ENCODE data around the gene ZNF516. TPM values are rescaled to one million over a fixed set of nuclear protein-coding genes. Genes with fewer than 3 reads are reported as not detected.
"Not testable (repeated sequence)": the region's sequence is repeated elsewhere in the genome, so short reads cannot be mapped to it uniquely, and the experiment has no call there.

ZNF516 gene
- total RNA-seq, 2 experiments from 2014 or later = 2.7 to 4.8 TPM

GRCh38 chr18:76486038-76486437, 9.0 kb downstream of the ZNF516 start:
- CTCF ChIA-PET = no interaction called here
- DNase-seq = no peak
- intact Hi-C loops (cut with micrococcal nuclease) = no loop called here

GRCh38 chr18:76484749-76485387, 10.2 kb downstream of the ZNF516 start:
- Mint-ChIP-seq H3K27me3 (peaks cover 31% of the 10 kb centered on the region), H3K9me3 (no peaks in the 10 kb centered on the region), H3K4me3 (no peak overlapping the region), H3K36me3 (no peaks in the 10 kb centered on the region), H3K4me1 (ENCODE audit: low read depth) (no peaks in the 10 kb centered on the region), H3K27ac (no peak overlapping the region)
- CTCF ChIA-PET = no interaction called here
- POLR2A ChIA-PET = no interaction called here
- intact Hi-C loops (cut with micrococcal nuclease) = no loop called here
- DNase-seq = no peak

More at GRCh38 chr18:76486038-76486437, 9.0 kb downstream of the ZNF516 start:
- H3K4me3 Mint-ChIP-seq = no peak overlapping the region
- H3K27me3 Mint-ChIP-seq = peaks cover 40% of the 10 kb centered on the region
- no peaks in the 10 kb centered on the region for H3K9me3 Mint-ChIP-seq
- H3K27ac Mint-ChIP-seq = no peak overlapping the region
- H3K4me1 Mint-ChIP-seq (ENCODE audit: low read depth) = peaks cover 8% of the 10 kb centered on the region
- H3K36me3 Mint-ChIP-seq = no peaks in the 10 kb centered on the region
- POLR2A ChIA-PET = no interaction called here

GRCh38 chr18:76483780-76484179, 11.3 kb downstream of the ZNF516 start:
- POLR2A ChIA-PET = no interaction called here
- Mint-ChIP-seq H3K27ac (no peak overlapping the region), H3K9me3 (no peaks in the 10 kb centered on the region), H3K36me3 (no peaks in the 10 kb centered on the region), H3K4me3 (no peak overlapping the region), H3K4me1 (ENCODE audit: low read depth) (no peaks in the 10 kb centered on the region), H3K27me3 (peaks cover 32% of the 10 kb centered on the region)
- CTCF ChIA-PET = no interaction called here
- intact Hi-C loops (cut with micrococcal nuclease) = no loop called here
- DNase-seq = no peak

- intact Hi-C loops (cut with micrococcal nuclease) = no loop called here
- H3K9me3 Mint-ChIP-seq = no peaks in the 10 kb centered on the region
- no peaks in the 10 kb centered on the region for H3K36me3 Mint-ChIP-seq
- peaks cover 32% of the 10 kb centered on the region for H3K27me3 Mint-ChIP-seq
- no peak for DNase-seq
- no peaks in the 10 kb centered on the region for H3K4me1 Mint-ChIP-seq (ENCODE audit: low read depth)
- ChIA-PET POLR2A (no interaction called here), CTCF (no interaction called here)
- H3K27ac Mint-ChIP-seq = no peak overlapping the region
- no peak overlapping the region for H3K4me3 Mint-ChIP-seq
Measured at GRCh38 chr18:76482971-76483691, 11.9 kb downstream of the ZNF516 start.

- Mint-ChIP-seq H3K27me3 (peaks cover 29% of the 10 kb centered on the region), H3K4me1 (ENCODE audit: low read depth) (peaks cover 3% of the 10 kb centered on the region), H3K9me3 (no peaks in the 10 kb centered on the region), H3K36me3 (no peaks in the 10 kb centered on the region), H3K27ac (no peak overlapping the region), H3K4me3 (no peak overlapping the region)
- no peak for DNase-seq
- ChIA-PET CTCF (interaction anchor here (1.4 kb wide), 1 partner anchor 8 kb away, joined by 3 read pairs; no protein-coding TSS in a partner anchor), POLR2A (no interaction called here)
- intact Hi-C loops (cut with micrococcal nuclease) = no loop called here
Measured at GRCh38 chr18:76482267-76482666, 12.8 kb downstream of the ZNF516 start.

GRCh38 chr18:76480913-76481312, 14.1 kb downstream of the ZNF516 start:
- CTCF ChIA-PET = interaction anchor here (1.4 kb wide), 1 partner anchor 9 kb away, joined by 3 read pairs; no protein-coding TSS in a partner anchor
- Mint-ChIP-seq H3K4me1 (ENCODE audit: low read depth) (peaks cover 8% of the 10 kb centered on the region), H3K36me3 (no peaks in the 10 kb centered on the region), H3K27ac (no peak overlapping the region), H3K9me3 (no peaks in the 10 kb centered on the region), H3K27me3 (peaks cover 24% of the 10 kb centered on the region), H3K4me3 (no peak overlapping the region)
- no peak for DNase-seq
- POLR2A ChIA-PET = no interaction called here
- intact Hi-C loops (cut with micrococcal nuclease) = no loop called here

- peaks cover 11% of the 10 kb centered on the region for H3K4me1 Mint-ChIP-seq (ENCODE audit: low read depth)
- H3K27me3 Mint-ChIP-seq = peaks cover 19% of the 10 kb centered on the region
- no peak overlapping the region for H3K27ac Mint-ChIP-seq
- ChIA-PET POLR2A (no interaction called here), CTCF (no interaction called here)
- H3K4me3 Mint-ChIP-seq = no peak overlapping the region
- H3K9me3 Mint-ChIP-seq = no peaks in the 10 kb centered on the region
- H3K36me3 Mint-ChIP-seq = no peaks in the 10 kb centered on the region
- intact Hi-C loops (cut with micrococcal nuclease) = no loop called here
- no peak for DNase-seq
Measured at GRCh38 chr18:76479351-76480238, 15.4 kb downstream of the ZNF516 start.

GRCh38 chr18:76476665-76477561, 18.1 kb downstream of the ZNF516 start:
- H3K4me3 Mint-ChIP-seq = no peak overlapping the region

GRCh38 chr18:76475450-76476194, 19.4 kb downstream of the ZNF516 start:
- POLR2A ChIA-PET = no interaction called here
- H3K27me3 Mint-ChIP-seq = peaks cover 16% of the 10 kb centered on the region
- H3K9me3 Mint-ChIP-seq = no peaks in the 10 kb centered on the region
- intact Hi-C loops (cut with micrococcal nuclease) = no loop called here
- DNase-seq = no peak
- no peaks in the 10 kb centered on the region for H3K36me3 Mint-ChIP-seq
- CTCF ChIA-PET = no interaction called here
- H3K4me1 Mint-ChIP-seq (ENCODE audit: low read depth) = peaks cover 15% of the 10 kb centered on the region
- H3K27ac Mint-ChIP-seq = no peak overlapping the region
- no peak overlapping the region for H3K4me3 Mint-ChIP-seq

More at GRCh38 chr18:76476665-76477561, 18.1 kb downstream of the ZNF516 start:
- DNase-seq = no peak
- no peak overlapping the region for H3K27ac Mint-ChIP-seq
- ChIA-PET CTCF (no interaction called here), POLR2A (no interaction called here)
- H3K9me3 Mint-ChIP-seq = no peaks in the 10 kb centered on the region
- peaks cover 15% of the 10 kb centered on the region for H3K4me1 Mint-ChIP-seq (ENCODE audit: low read depth)
- H3K36me3 Mint-ChIP-seq = no peaks in the 10 kb centered on the region
- H3K27me3 Mint-ChIP-seq = peaks cover 17% of the 10 kb centered on the region
- intact Hi-C loops (cut with micrococcal nuclease) = no loop called here

GRCh38 chr18:76474824-76475223, 20.2 kb downstream of the ZNF516 start:
- POLR2A ChIA-PET = no interaction called here
- H3K9me3 Mint-ChIP-seq = no peaks in the 10 kb centered on the region
- H3K36me3 Mint-ChIP-seq = no peaks in the 10 kb centered on the region
- CTCF ChIA-PET = no interaction called here
- DNase-seq = no peak
- H3K4me3 Mint-ChIP-seq = no peak overlapping the region
- intact Hi-C loops (cut with micrococcal nuclease) = no loop called here
- H3K27me3 Mint-ChIP-seq = peaks cover 19% of the 10 kb centered on the region
- H3K4me1 Mint-ChIP-seq (ENCODE audit: low read depth) = peaks cover 15% of the 10 kb centered on the region
- no peak overlapping the region for H3K27ac Mint-ChIP-seq

- peaks cover 18% of the 10 kb centered on the region for H3K27me3 Mint-ChIP-seq
- DNase-seq; H3K4me3 Mint-ChIP-seq; H3K27ac Mint-ChIP-seq; CTCF ChIA-PET; H3K9me3 Mint-ChIP-seq; POLR2A ChIA-PET; intact Hi-C loops (cut with micrococcal nuclease); H3K36me3 Mint-ChIP-seq: not testable (repeated sequence)
- peaks cover 15% of the 10 kb centered on the region for H3K4me1 Mint-ChIP-seq (ENCODE audit: low read depth)
Measured at GRCh38 chr18:76473521-76473920, 21.5 kb downstream of the ZNF516 start.
